Hepatocyte (in vitro differentiated cells): Measurements from ENCODE around the gene MAPRE2. TPM values are rescaled to one million over a fixed set of nuclear protein-coding genes. Genes with fewer than 3 reads are reported as not detected.

ENCODE experiments used
- DNase-seq: peaks from one replicate; pipeline ENCODE4 v3.0.0-alpha.2; 2016; ENCODE audit warnings: low spot score
- H2AFZ ChIP-seq: fragments of 200-600 bp; sonication (generic); 2 replicates; pipeline ENCODE4 v1.6.0; 2016; ENCODE audit warnings: antibody characterized with exemption, mild to moderate bottlenecking
- H3K27ac ChIP-seq: fragments of 200-600 bp; sonication (generic); 2 replicates; pipeline ENCODE4 v1.5.1; 2016; ENCODE audit warnings: mild to moderate bottlenecking
- H3K27me3 ChIP-seq: fragments of 200-600 bp; sonication (generic); 2 replicates; pipeline ENCODE4 v1.6.1; 2016
- H3K36me3 ChIP-seq: fragments of 200-600 bp; sonication (generic); replicated peaks from 2 replicates; pipeline ENCODE4 v1.5.1; 2016; ENCODE audit warnings: low read depth; ENCODE audit not compliant: insufficient read depth
- H3K4me1 ChIP-seq: fragments of 200-600 bp; sonication (generic); 2 replicates; pipeline ENCODE4 v1.5.1; 2016; ENCODE audit warnings: mild to moderate bottlenecking, moderate library complexity; ENCODE audit not compliant: insufficient read depth
- H3K4me2 ChIP-seq: fragments of 200-600 bp; sonication (generic); 2 replicates; pipeline ENCODE4 v1.6.0; 2016
- H3K4me3 ChIP-seq: fragments of 200-600 bp; sonication (generic); 2 replicates; pipeline ENCODE4 v1.5.1; 2016; ENCODE audit warnings: mild to moderate bottlenecking
- H3K79me2 ChIP-seq: fragments of 200-600 bp; sonication (generic); 2 replicates; pipeline ENCODE4 v1.6.0; 2017; ENCODE audit warnings: mild to moderate bottlenecking
- H3K9me2 ChIP-seq: fragments of 200-600 bp; sonication (generic); replicated peaks from 2 replicates; pipeline ENCODE4 v1.6.0; 2017; ENCODE audit warnings: mild to moderate bottlenecking; ENCODE audit not compliant: insufficient read depth
- H3K9me3 ChIP-seq: fragments of 200-600 bp; sonication (generic); 2 replicates; pipeline ENCODE4 v1.5.1; 2016; ENCODE audit warnings: low read depth, mild to moderate bottlenecking
- H4K20me1 ChIP-seq: fragments of 200-600 bp; sonication (generic); 2 replicates; pipeline ENCODE4 v1.6.0; 2016; ENCODE audit warnings: mild to moderate bottlenecking; ENCODE audit not compliant: insufficient read depth, poor library complexity, severe bottlenecking
- CTCF ChIP-seq: fragments of 200-600 bp; sonication (generic); IDR thresholded peaks from 2 replicates; pipeline ENCODE4 v1.5.1; 2016; ENCODE audit warnings: antibody characterized with exemption, mild to moderate bottlenecking; ENCODE audit not compliant: poor library complexity
- EZH2 ChIP-seq: fragments of 200-600 bp; sonication (generic); IDR thresholded peaks from 2 replicates; pipeline ENCODE4 v1.6.1; 2016; ENCODE audit warnings: antibody characterized with exemption, mild to moderate bottlenecking, borderline replicate concordance
- EZH2phosphoT487 ChIP-seq: fragments of 200-600 bp; sonication (generic); IDR thresholded peaks from one replicate; pipeline ENCODE4 v1.6.1; 2018; ENCODE audit warnings: antibody characterized with exemption, mild to moderate bottlenecking, low read depth, moderate library complexity; ENCODE audit not compliant: unreplicated experiment, severe bottlenecking
- WGBS: methylation state at CpG from one replicate; pipeline ENCODE4 v1.1.6; 2016; ENCODE audit warnings: low lambda C conversion rate; ENCODE audit errors: missing lambda C conversion rate; 5-methylcytosine and 5-hydroxymethylcytosine counted together
- polyA plus RNA-seq: library from polyadenylated mRNA; unstranded; fragments of >200 nt; fragmentation: Nextera tagmentation; extraction: Ambion mirVana; gene quantifications from 2 replicates; pipeline ENCODE4 v1.2.1, GENCODE V29; 2016
- total RNA-seq: library from RNA; depleted of rRNA; stranded (reverse); fragments of >200 nt; gene quantifications from 2 replicates; pipeline ENCODE4 v1.2.3, GENCODE V29; 2014

The MAPRE2 gene
- total and polyA plus RNA-seq, 2 experiments from 2014 or later, result 19.1 to 27.6 TPM

GRCh38 chr18:34995746-34996145 is 45.5 kb upstream of the MAPRE2 start:
- H3K4me1 ChIP-seq, result no peaks in the 10 kb centered on the region
- DNase-seq, result no peak
- TF ChIP-seq EZH2 (no peak), CTCF (no peak), EZH2phosphoT487 (no peak)
- no peak overlapping the region for H3K4me3 ChIP-seq
- H3K36me3 ChIP-seq, result no peaks in the 10 kb centered on the region
- H3K9me3 ChIP-seq, result no peaks in the 10 kb centered on the region
- no peak overlapping the region for H2AFZ ChIP-seq
- no peaks in the 10 kb centered on the region for H3K79me2 ChIP-seq
- H3K27ac ChIP-seq, result no peak overlapping the region
- 92% methylated on average over 5 of the region's 5 CpGs for WGBS
- no peaks in the 10 kb centered on the region for H4K20me1 ChIP-seq
- H3K27me3 ChIP-seq, result no peaks in the 10 kb centered on the region
- no peak overlapping the region for H3K4me2 ChIP-seq
- no peaks in the 10 kb centered on the region for H3K9me2 ChIP-seq

GRCh38 chr18:34998661-34999060 is 42.6 kb upstream of the MAPRE2 start:
- no peak for TF ChIP-seq EZH2phosphoT487
- no peak for TF ChIP-seq EZH2
- TF ChIP-seq CTCF, result no peak
- no peak overlapping the region for H3K4me2 ChIP-seq
- DNase-seq, result no peak
- no peaks in the 10 kb centered on the region for H4K20me1 ChIP-seq
- WGBS, result 98% methylated on average over 4 of the region's 4 CpGs
- no peaks in the 10 kb centered on the region for H3K27me3 ChIP-seq
- H2AFZ ChIP-seq, result no peak overlapping the region
- no peaks in the 10 kb centered on the region for H3K4me1 ChIP-seq
- no peaks in the 10 kb centered on the region for H3K36me3 ChIP-seq
- H3K4me3 ChIP-seq, result no peak overlapping the region
- H3K9me2 ChIP-seq, result no peaks in the 10 kb centered on the region
- no peaks in the 10 kb centered on the region for H3K79me2 ChIP-seq
- no peak overlapping the region for H3K27ac ChIP-seq
- H3K9me3 ChIP-seq, result no peaks in the 10 kb centered on the region

- H4K20me1 ChIP-seq, result no peaks in the 10 kb centered on the region
- no peak overlapping the region for H3K4me2 ChIP-seq
- no peaks in the 10 kb centered on the region for H3K4me1 ChIP-seq
- no peak for TF ChIP-seq EZH2
- no peak overlapping the region for H3K27ac ChIP-seq
- no peak for DNase-seq
- no peaks in the 10 kb centered on the region for H3K9me2 ChIP-seq
- WGBS, result 70% methylated on average over 4 of the region's 4 CpGs
- no peaks in the 10 kb centered on the region for H3K36me3 ChIP-seq
- no peaks in the 10 kb centered on the region for H3K9me3 ChIP-seq
- no peak overlapping the region for H3K4me3 ChIP-seq
- no peaks in the 10 kb centered on the region for H3K27me3 ChIP-seq
- no peaks in the 10 kb centered on the region for H3K79me2 ChIP-seq
- no peak overlapping the region for H2AFZ ChIP-seq
Observed at GRCh38 chr18:34999756-35000289, 41.4 kb upstream of the MAPRE2 start.

GRCh38 chr18:35000457-35000856 is 40.8 kb upstream of the MAPRE2 start:
- H3K27ac ChIP-seq, result no peak overlapping the region
- H4K20me1 ChIP-seq, result no peaks in the 10 kb centered on the region
- H3K4me2 ChIP-seq, result no peak overlapping the region
- no peak for DNase-seq
- WGBS, result 88% methylated on average over 3 of the region's 3 CpGs
- no peaks in the 10 kb centered on the region for H3K4me1 ChIP-seq
- TF ChIP-seq EZH2phosphoT487 (no peak), CTCF (no peak), EZH2 (no peak)
- H3K36me3 ChIP-seq, result no peaks in the 10 kb centered on the region
- H3K9me2 ChIP-seq, result no peaks in the 10 kb centered on the region
- H2AFZ ChIP-seq, result no peak overlapping the region
- H3K79me2 ChIP-seq, result no peaks in the 10 kb centered on the region
- H3K27me3 ChIP-seq, result no peaks in the 10 kb centered on the region
- H3K9me3 ChIP-seq, result no peaks in the 10 kb centered on the region
- no peak overlapping the region for H3K4me3 ChIP-seq
